Psoas muscle (tissue), 8 donors: ENCODE results near the gene HDHD3. TPM values are rescaled to one million over a fixed set of nuclear protein-coding genes. Genes with fewer than 3 reads are reported as not detected.
"Not testable (repeated sequence)": the region's sequence is repeated elsewhere in the genome, so short reads cannot be mapped to it uniquely, and the experiment has no call there.

Experiments used
- ATAC-seq, 4 donors: fragments of 200-7000 bp; cut with Tn5 transposase; one replicate each; pipeline ENCODE4 v1.9.1; 2020; ENCODE audit warnings: moderate library complexity in 3 of 4, mild to moderate bottlenecking in 2 of 4
- DNase-seq, 2 donors: peaks; one replicate each; pipeline ENCODE4 v3.0.0-alpha.2; 2020
- H3K27ac ChIP-seq: fragments of 200-600 bp; one replicate; pipeline ENCODE4 v1.8.0; 2022
- H3K27me3 ChIP-seq, 3 donors: fragments of 200-600 bp in 1 of 3; one replicate each; pipeline versions ENCODE4 v1.6.1 to v1.8.0; 2013 to 2022; ENCODE audit warnings: low read length in 2 of 3, mild to moderate bottlenecking in 2 of 3, moderate library complexity in 1 of 3; ENCODE audit not compliant: insufficient read depth in 3 of 3
- H3K36me3 ChIP-seq, 2 donors: fragments of 200-600 bp in 1 of 2; one replicate each; pipeline versions ENCODE4 v1.6.1 to v1.8.0; 2013 to 2022; ENCODE audit warnings: low read depth in 1 of 2, mild to moderate bottlenecking in 1 of 2, moderate library complexity in 1 of 2; ENCODE audit not compliant: insufficient read depth in 1 of 2
- H3K4me1 ChIP-seq: fragments of 200-600 bp; one replicate; pipeline ENCODE4 v1.8.0; 2022
- H3K4me3 ChIP-seq: fragments of 200-600 bp; one replicate; pipeline ENCODE4 v1.8.0; 2022; ENCODE audit warnings: mild to moderate bottlenecking
- H3K9me3 ChIP-seq: fragments of 200-600 bp; one replicate; pipeline ENCODE4 v1.8.0; 2022
- CTCF ChIP-seq: fragments of 200-600 bp; IDR thresholded peaks from one replicate; pipeline ENCODE4 v1.8.0; 2022; ENCODE audit warnings: antibody characterized with exemption
- WGBS, 3 donors: extraction: QIAGEN DNeasy Blood & Tissue Kit; methylation state at CpG; one replicate each; pipeline versions ENCODE4 v1.1.6 to v1.1.7; 2013; 5-methylcytosine and 5-hydroxymethylcytosine counted together
- intact Hi-C, 2 donors: fragments of 100-400 bp; cut with DNase I; formaldehyde crosslinking; loops; one replicate each; pipeline versions ENCODE4 v1.11.0 to v1.14.2; 2022
- polyA plus RNA-seq, 3 donors: library from polyadenylated mRNA; stranded (reverse); fragments of 200-250 nt; gene quantifications; one replicate each; pipeline ENCODE4 v1.2.3, GENCODE V29; 2013
- total RNA-seq, 4 donors: library from RNA; stranded (reverse); fragmentation: NEBNext Ultra II Directional in 2 of 4; extraction: Animal tissue kit (Norgen Biotek cat#: 25700) in 2 of 4; gene quantifications; one replicate each; pipeline versions ENCODE4 v1.2.1 to v1.2.4, GENCODE V29; 2021 to 2023
- donor health status: healthy with polysubstance abuse.
- donor health status: DM: no; HTN: no; CAD: no; lungs with moderate emphysema.
- donor health status: Bipolar disorder and iron deficiency.
- donor health status: healthy.
- donor health status: DM: yes; HTN: yes; CAD: no.
- donor health status: DM: no; HTN: no; CAD: no.
- donor health status: DM: no; HTN: no; CAD: no.
- donor health status: DM: yes; HTN: yes; CAD: no.

HDHD3 gene
- total and polyA plus RNA-seq, 7 donors, result 7.0 to 14.9 (median 9.8) TPM

GRCh38 chr9:113406873-113407511 is 30.2 kb upstream of the HDHD3 start:
- WGBS, 3 donors, result 27% methylated on average over 7 of the region's 7 CpGs
- DNase-seq, result peak; percentile 44 to 69
- not testable (repeated sequence) for H3K27me3 ChIP-seq, H3K4me1 ChIP-seq, H3K9me3 ChIP-seq, H3K4me3 ChIP-seq, ATAC-seq, H3K27ac ChIP-seq
- intact Hi-C loops, result loop anchor here (5.0 to 10.0 kb wide), 3 partner anchors 92 to 252 kb away; partner anchors contain the start of gene SLC31A2 (in 1 of the 2)
- peak; percentile 68 for TF ChIP-seq CTCF
- peaks cover 9 to 22% of the 10 kb centered on the region in 2 donors for H3K36me3 ChIP-seq

- H3K4me1 ChIP-seq, H3K4me3 ChIP-seq, H3K27me3 ChIP-seq, H3K27ac ChIP-seq, H3K9me3 ChIP-seq, DNase-seq, ATAC-seq: not testable (repeated sequence)
- peaks cover 9 to 22% of the 10 kb centered on the region in 2 donors for H3K36me3 ChIP-seq
- intact Hi-C loops, result loop anchor here (5.0 to 10.0 kb wide), 3 partner anchors 92 to 252 kb away; partner anchors contain the start of gene SLC31A2 (in 1 of the 2)
- 73 to 85% (median 73%) methylated on average over 9 of the region's 9 CpGs for WGBS, 3 donors
These were observed 29.6 kb upstream of the HDHD3 start for GRCh38 chr9:113406353-113406752.

- 75 to 88% (median 85%) methylated on average over 2 of the region's 2 CpGs for WGBS, 3 donors
- no peak for TF ChIP-seq CTCF
- H3K27ac ChIP-seq, result no peak overlapping the region
- DNase-seq (no peak), ATAC-seq (no peak)
- H3K9me3 ChIP-seq, result no peaks in the 10 kb centered on the region
- peaks cover 11% of the 10 kb centered on the region for H3K4me1 ChIP-seq
- H3K27me3 ChIP-seq, result no peaks in the 10 kb centered on the region
- H3K4me3 ChIP-seq, result no peak overlapping the region
- intact Hi-C loops, result loop anchor here (5.0 to 10.0 kb wide), 6 partner anchors 61 to 254 kb away; partner anchors contain the start of genes CDC26 (in 1 of the 2), PRPF4 (in 1 of the 2), SLC31A2 (in 1 of the 2) and WDR31 (in 1 of the 2)
- peaks cover 7 to 18% of the 10 kb centered on the region in 2 donors for H3K36me3 ChIP-seq
These were observed 26.9 kb upstream of the HDHD3 start for GRCh38 chr9:113403646-113404045.

- ATAC-seq, result peak; percentile 100
These were observed 24.4 kb upstream of the HDHD3 start, which contains the start of gene ALAD for GRCh38 chr9:113401027-113401792. Gene ALAD (minus strand): TSS chr9:113401284. CDS start chr9:113393559, 7,725 bp downstream.

More at GRCh38 chr9:113401027-113401792, 24.4 kb upstream of the HDHD3 start, which contains the start of gene ALAD:
- H3K4me1 ChIP-seq, result peaks cover 14% of the 10 kb centered on the region
- intact Hi-C loops, result loop anchor here (5.0 to 10.0 kb wide), 6 partner anchors 59 to 256 kb away; partner anchors contain the start of genes CDC26 (in 1 of the 2), PRPF4 (in 1 of the 2), SLC31A2 (in 1 of the 2) and WDR31 (in 1 of the 2)
- peak within 1 kb of the TSS; percentile 77 for H3K4me3 ChIP-seq
- H3K9me3 ChIP-seq, result no peaks in the 10 kb centered on the region
- H3K27ac ChIP-seq, result peak within 1 kb of the TSS; percentile 69
- DNase-seq, result peak; percentile 100
- no peaks in the 10 kb centered on the region for H3K36me3 ChIP-seq
- 2 to 3% (median 3%) methylated on average over 36 to 50 of the region's 50 CpGs for WGBS, 3 donors
- TF ChIP-seq CTCF, result peak; percentile 93
- no peaks in the 10 kb centered on the region for H3K27me3 ChIP-seq
